SU-DHL-6 (cell line): ENCODE measurements around the gene EIF3I.

Experiments used
- CTCF ChIP-seq: fragments of 200-600 bp; sonication (generic); IDR thresholded peaks from one replicate; pipeline ENCODE4 v1.5.1; 2017; ENCODE audit warnings: antibody characterized with exemption, mild to moderate bottlenecking, low read length, moderate library complexity; ENCODE audit not compliant: insufficient read depth, poor library complexity, severe bottlenecking
- EZH2phosphoT487 ChIP-seq: fragments of 200-600 bp; sonication (generic), shearing (Covaris generic); conservative IDR thresholded peaks from 2 replicates; pipeline ENCODE4 v1.6.1; 2018; ENCODE audit warnings: mild to moderate bottlenecking, antibody characterized with exemption, low read length, moderate library complexity, mixed read lengths

GRCh38 chr1:32273391-32274208, 51.4 kb downstream of the EIF3I start:
- TF ChIP-seq CTCF (no peak), EZH2phosphoT487 (no peak)
